Naive thymus-derived CD4-positive, alpha-beta T cell (primary cell): Measurements from ENCODE around the gene LRRC45. TPM values are rescaled to one million over a fixed set of nuclear protein-coding genes. Genes with fewer than 3 reads are reported as not detected.
A peak's percentile ranks its signal among the peaks of the same experiment; 100 is the strongest.

Source experiments
- ATAC-seq: fragments of 150-1000 bp; cut with Tn5 transposase; 2 replicates; pipeline ENCODE4 v1.10.0; 2021; ENCODE audit warnings: mild to moderate bottlenecking, moderate library complexity
- CTCF ChIA-PET: fragments of 350-600 bp; sonication (Branson Sonifier 250); formaldehyde crosslinking; loops from one replicate; lab custom pipeline; 2021; ENCODE audit warnings: antibody characterized with exemption; lab: Charles Lee
- POLR2A ChIA-PET: fragments of 350-600 bp; sonication (Branson Sonifier 250); formaldehyde crosslinking; loops from one replicate; lab custom pipeline; 2021; ENCODE audit warnings: antibody characterized with exemption, inconsistent platforms; lab: Charles Lee
- DNase-seq, 9 donors: peaks; one replicate each; pipeline versions ENCODE4 v3.0.0 to v3.0.0-alpha.2; 2020 to 2022; ENCODE audit warnings: mixed read lengths in 1 of 9
- H3K27ac ChIP-seq: one replicate; pipeline ENCODE4 v1.7.0; 2013; ENCODE audit warnings: mild to moderate bottlenecking, low read depth, low read length, moderate library complexity
- H3K27me3 ChIP-seq, 2 donors: one replicate each; pipeline ENCODE4 v1.7.0; 2013; ENCODE audit warnings: low read length in 2 of 2, mild to moderate bottlenecking in 2 of 2, moderate library complexity in 2 of 2; ENCODE audit not compliant: control insufficient read depth in 2 of 2, insufficient read depth in 2 of 2
- H3K36me3 ChIP-seq, 3 experiments: 1 replicate in 2 of 3; 2 replicates in 1 of 3; pipeline ENCODE4 v1.7.0; 2013; ENCODE audit warnings: low read length in 3 of 3, mild to moderate bottlenecking in 3 of 3, moderate library complexity in 1 of 3; ENCODE audit not compliant: insufficient read depth in 3 of 3, control insufficient read depth in 2 of 3
- H3K4me1 ChIP-seq, 2 donors: one replicate each; pipeline ENCODE4 v1.7.0; 2013; ENCODE audit warnings: low read length in 2 of 2, mild to moderate bottlenecking in 2 of 2, moderate library complexity in 1 of 2; ENCODE audit not compliant: control insufficient read depth in 2 of 2, insufficient read depth in 2 of 2
- H3K4me3 ChIP-seq: 2 replicates; pipeline ENCODE4 v1.7.0; 2013; ENCODE audit warnings: mild to moderate bottlenecking, low read length
- H3K9me3 ChIP-seq, 3 experiments: 1 replicate in 2 of 3; 2 replicates in 1 of 3; pipeline ENCODE4 v1.7.0; 2013; ENCODE audit warnings: low read length in 3 of 3; ENCODE audit not compliant: control insufficient read depth in 2 of 3
- H3K27ac Mint-ChIP-seq, 9 donors: one replicate each; pipeline ENCODE4 v1.8.0; 2020 to 2022; ENCODE audit warnings: mixed read lengths in 9 of 9, mild to moderate bottlenecking in 8 of 9, moderate library complexity in 5 of 9, inconsistent platforms in 2 of 9
- H3K27me3 Mint-ChIP-seq, 5 donors: one replicate each; pipeline ENCODE4 v1.8.0; 2021 to 2022; ENCODE audit warnings: mixed read lengths in 5 of 5, mild to moderate bottlenecking in 1 of 5
- H3K36me3 Mint-ChIP-seq, 5 donors: one replicate each; pipeline ENCODE4 v1.8.0; 2020 to 2022; ENCODE audit warnings: mixed read lengths in 5 of 5, mild to moderate bottlenecking in 3 of 5, inconsistent platforms in 1 of 5
- H3K4me1 Mint-ChIP-seq, 7 donors: one replicate each; pipeline ENCODE4 v1.8.0; 2020 to 2022; ENCODE audit warnings: mixed read lengths in 7 of 7, mild to moderate bottlenecking in 3 of 7, inconsistent platforms in 1 of 7
- H3K4me3 Mint-ChIP-seq, 10 donors: one replicate each; pipeline ENCODE4 v1.8.0; 2020 to 2022; ENCODE audit warnings: mild to moderate bottlenecking in 10 of 10, mixed read lengths in 10 of 10, moderate library complexity in 6 of 10, inconsistent platforms in 2 of 10
- H3K9me3 Mint-ChIP-seq, 11 donors: one replicate each; pipeline ENCODE4 v1.8.0; 2020 to 2022; ENCODE audit warnings: mixed read lengths in 11 of 11, mild to moderate bottlenecking in 4 of 11, inconsistent platforms in 1 of 11, moderate library complexity in 1 of 11
- intact Hi-C, 2 donors: fragments of 100-400 bp; cut with micrococcal nuclease; formaldehyde crosslinking; loops; one replicate each; pipeline ENCODE4 v1.15.1; 2023
- polyA plus RNA-seq, 2 donors: library from polyadenylated mRNA; unstranded; fragments of 300-500 nt; fragmentation: Illumina TruSeq; gene quantifications; one replicate each; pipeline ENCODE4 v1.2.3, GENCODE V29; 2021
- total RNA-seq, 6 experiments: library from RNA in 5 of 6; stranded (reverse) in 5 of 6; gene quantifications; 1 replicate in 5 of 6; 2 replicates in 1 of 6; pipeline ENCODE4 v1.2.3 and lab custom pipeline; 2021 to 2026

LRRC45 gene
- total and polyA plus RNA-seq, 7 experiments from 2014 or later = 4.1 to 39.1 (median 12.0) TPM

DNA sequence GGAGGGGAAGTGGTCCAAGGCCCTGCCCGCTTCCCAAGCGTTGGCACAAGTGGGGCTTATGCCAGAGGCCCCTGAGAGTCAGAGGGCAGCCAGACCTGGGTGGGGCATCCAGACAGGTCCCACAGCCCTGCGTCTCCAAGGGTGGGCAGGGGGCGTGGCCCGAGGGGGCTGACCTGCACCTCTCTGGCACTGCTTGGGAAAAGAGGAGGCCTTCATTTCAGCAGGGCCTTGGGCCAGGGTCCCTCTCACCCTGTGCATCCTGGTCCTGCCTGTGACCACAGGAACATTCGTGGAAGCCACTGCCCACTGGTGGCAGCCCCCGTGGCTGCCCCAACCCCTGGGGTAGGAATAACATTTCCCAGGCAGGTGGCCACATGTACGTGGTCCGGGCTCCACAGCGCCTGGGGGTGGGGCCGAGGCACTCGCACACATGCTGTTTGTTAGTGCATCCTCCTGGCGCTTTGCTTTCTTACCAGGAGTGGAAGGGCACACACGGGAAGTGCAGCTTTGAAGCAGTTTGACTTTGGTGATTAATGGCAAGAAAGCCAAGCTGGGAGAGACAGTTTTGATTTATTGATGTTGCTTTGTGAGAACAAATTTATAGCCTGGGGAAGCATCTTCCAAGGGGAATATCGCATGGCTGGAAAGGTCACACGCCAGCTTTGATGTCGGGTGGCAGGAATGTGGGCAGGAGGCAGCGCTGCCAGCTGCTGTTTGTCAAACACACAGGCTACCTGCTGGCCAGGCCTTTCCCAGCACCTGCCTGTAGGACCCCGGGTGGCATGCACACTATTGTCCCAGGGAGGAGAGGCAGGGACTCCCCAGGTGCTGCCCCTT lies 4.7 kb upstream of the LRRC45 start:
- H3K36me3 Mint-ChIP-seq = no peaks in the 10 kb centered on the region
- H3K27me3 Mint-ChIP-seq = no peaks in the 10 kb centered on the region
- H3K27ac Mint-ChIP-seq = peak overlapping the region in 1 of 9 donors; percentile 36
- Histone ChIP-seq H3K36me3 (peaks cover 0 to 25% (median 0%) of the 10 kb centered on the region in 3 experiments), H3K27ac (no peak overlapping the region), H3K9me3 (no peaks in the 10 kb centered on the region), H3K4me3 (no peak overlapping the region), H3K27me3 (no peaks in the 10 kb centered on the region), H3K4me1 (peaks cover 9 to 23% of the 10 kb centered on the region in 2 donors)
- no peak for ATAC-seq
- ChIA-PET CTCF (interaction anchor here (0.5 to 6.1 kb wide), 4 partner anchors 38 to 134 kb away, joined by 3 to 122 read pairs (median 5); partner anchors contain the start of gene NOTUM), POLR2A (no interaction called here)
- no peak overlapping the region for H3K4me3 Mint-ChIP-seq
- H3K4me1 Mint-ChIP-seq = peaks cover 0 to 20% (median 15%) of the 10 kb centered on the region in 7 donors
- intact Hi-C loops = no loop called here
- DNase-seq = no peak
- H3K9me3 Mint-ChIP-seq = no peaks in the 10 kb centered on the region

DNA sequence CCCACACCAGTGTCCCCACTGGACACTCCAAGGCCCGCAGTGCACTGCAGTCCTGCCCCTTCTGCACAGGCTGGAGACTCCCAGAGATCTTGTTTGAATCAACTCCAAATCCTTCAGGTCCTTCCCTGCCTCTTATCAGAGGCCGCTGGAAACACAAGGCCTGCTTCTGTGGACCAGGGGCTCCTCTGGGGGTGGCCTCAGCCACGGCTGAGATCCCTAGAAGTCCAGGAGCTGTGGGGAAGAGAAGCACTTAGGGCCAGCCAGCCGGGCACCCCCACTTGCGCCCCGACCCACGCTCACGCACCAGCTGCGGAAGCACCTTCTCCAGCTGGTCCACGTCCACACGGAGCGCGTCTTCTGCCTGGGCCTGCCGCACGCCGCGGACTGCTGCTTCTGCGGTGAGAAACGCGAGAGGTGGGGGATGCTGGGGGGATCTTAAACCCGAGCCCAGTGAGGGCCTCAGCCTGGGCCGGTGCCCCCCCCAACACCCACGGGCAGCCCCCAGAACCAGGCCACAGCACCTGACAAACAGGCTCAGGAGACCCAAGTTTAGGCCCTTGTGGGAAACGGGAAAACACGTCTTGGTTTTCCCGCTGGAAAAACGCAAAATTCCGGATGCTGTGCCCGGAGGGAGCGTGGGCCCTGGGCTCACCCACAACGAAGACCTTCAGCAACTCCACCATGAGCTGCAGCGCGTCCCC lies 4.0 kb upstream of the LRRC45 start:
- Histone ChIP-seq H3K4me3 (no peak overlapping the region), H3K4me1 (peaks cover 13 to 27% of the 10 kb centered on the region in 2 donors), H3K27ac (no peak overlapping the region), H3K27me3 (no peaks in the 10 kb centered on the region), H3K9me3 (no peaks in the 10 kb centered on the region), H3K36me3 (peaks cover 0 to 25% (median 0%) of the 10 kb centered on the region in 3 experiments)
- Mint-ChIP-seq H3K27me3 (no peaks in the 10 kb centered on the region), H3K36me3 (no peaks in the 10 kb centered on the region), H3K4me3 (no peak overlapping the region), H3K9me3 (no peaks in the 10 kb centered on the region), H3K27ac (no peak overlapping the region), H3K4me1 (peaks cover 0 to 26% (median 20%) of the 10 kb centered on the region in 7 donors)
- CTCF ChIA-PET = interaction anchor here (0.5 to 6.1 kb wide), 9 partner anchors 10 to 135 kb away, joined by 3 to 122 read pairs (median 4); partner anchors contain the start of gene NOTUM
- intact Hi-C loops = no loop called here
- POLR2A ChIA-PET = interaction anchor here (4.6 kb wide), 1 partner anchor 58 kb away, joined by 29 read pairs; the partner anchor contains the start of gene NOTUM
- ATAC-seq = no peak
- DNase-seq = no peak

DNA sequence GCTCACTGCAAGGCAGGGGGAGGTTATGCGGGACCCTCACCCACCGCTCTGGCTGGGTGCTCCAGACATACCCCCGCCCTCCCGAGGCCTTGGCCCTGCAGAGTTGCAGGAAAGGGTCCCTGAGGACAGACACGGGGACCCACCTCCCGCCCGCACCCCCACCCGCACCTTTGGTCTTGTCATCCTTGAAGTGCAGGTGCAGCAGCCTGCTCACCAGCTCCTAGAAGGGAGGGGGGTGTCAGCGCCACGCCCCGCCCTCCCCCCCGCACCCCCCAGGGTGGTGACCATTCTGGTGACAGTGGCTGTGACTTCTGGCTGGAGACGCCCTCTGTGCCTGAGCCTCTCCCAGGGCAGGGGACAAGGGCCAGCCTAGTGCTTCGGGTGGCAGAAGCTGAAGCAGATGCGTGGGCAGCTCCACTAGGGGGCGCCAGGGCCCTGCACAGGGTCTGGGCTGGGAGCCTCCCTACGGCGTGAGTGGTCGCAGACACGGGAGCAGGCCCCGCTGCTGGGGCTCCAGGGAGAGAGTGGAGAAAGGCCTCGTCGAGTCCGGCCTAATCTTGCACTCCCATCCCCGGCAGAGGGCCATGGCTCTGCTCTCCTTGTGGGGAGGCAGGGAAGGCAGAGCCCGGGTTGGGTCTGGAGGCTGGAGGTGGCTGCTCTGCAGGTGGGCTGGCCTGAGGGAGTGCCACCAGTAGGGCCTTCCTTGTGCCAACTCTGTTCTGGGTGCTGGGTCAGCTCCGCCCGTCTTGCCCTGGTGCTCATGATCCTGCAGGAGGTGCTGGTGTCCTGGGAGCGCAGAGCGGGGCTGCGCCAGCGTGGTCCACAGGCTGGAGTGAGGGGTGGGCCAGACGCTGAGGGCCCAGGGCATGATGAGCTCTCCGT lies 3.2 kb upstream of the LRRC45 start:
- Mint-ChIP-seq H3K36me3 (no peaks in the 10 kb centered on the region), H3K4me3 (peak overlapping the region in 3 of 10 donors; percentile 54 to 82 (median 56)), H3K27ac (no peak overlapping the region), H3K27me3 (no peaks in the 10 kb centered on the region), H3K4me1 (peaks cover 0 to 28% (median 22%) of the 10 kb centered on the region in 7 donors), H3K9me3 (no peaks in the 10 kb centered on the region)
- H3K4me3 ChIP-seq = no peak overlapping the region
- DNase-seq (peak in 8 of 9 donors; percentile 37 to 78 (median 53)), ATAC-seq (no peak)
- peaks cover 0 to 25% (median 0%) of the 10 kb centered on the region in 3 experiments for H3K36me3 ChIP-seq
- peaks cover 16 to 29% of the 10 kb centered on the region in 2 donors for H3K4me1 ChIP-seq
- no peaks in the 10 kb centered on the region for H3K9me3 ChIP-seq
- intact Hi-C loops = loop anchor here (5.0 kb wide), 4 partner anchors 108 to 397 kb away; partner anchors contain the start of genes MCRIP1 (in 2 of the 2), HEXD (in 1 of the 2), OGFOD3 (in 1 of the 2) and PCYT2 (in 1 of the 2)
- CTCF ChIA-PET = interaction anchor here (0.9 to 6.1 kb wide), 9 partner anchors 9 to 86 kb away, joined by 3 to 122 read pairs (median 5); partner anchors contain the start of gene NOTUM
- POLR2A ChIA-PET = interaction anchor here (0.6 to 4.6 kb wide), 3 partner anchors 52 to 313 kb away, joined by 3 to 29 read pairs (median 15); partner anchors contain the start of genes NOTUM and SECTM1
- no peaks in the 10 kb centered on the region for H3K27me3 ChIP-seq
- H3K27ac ChIP-seq = no peak overlapping the region

DNA sequence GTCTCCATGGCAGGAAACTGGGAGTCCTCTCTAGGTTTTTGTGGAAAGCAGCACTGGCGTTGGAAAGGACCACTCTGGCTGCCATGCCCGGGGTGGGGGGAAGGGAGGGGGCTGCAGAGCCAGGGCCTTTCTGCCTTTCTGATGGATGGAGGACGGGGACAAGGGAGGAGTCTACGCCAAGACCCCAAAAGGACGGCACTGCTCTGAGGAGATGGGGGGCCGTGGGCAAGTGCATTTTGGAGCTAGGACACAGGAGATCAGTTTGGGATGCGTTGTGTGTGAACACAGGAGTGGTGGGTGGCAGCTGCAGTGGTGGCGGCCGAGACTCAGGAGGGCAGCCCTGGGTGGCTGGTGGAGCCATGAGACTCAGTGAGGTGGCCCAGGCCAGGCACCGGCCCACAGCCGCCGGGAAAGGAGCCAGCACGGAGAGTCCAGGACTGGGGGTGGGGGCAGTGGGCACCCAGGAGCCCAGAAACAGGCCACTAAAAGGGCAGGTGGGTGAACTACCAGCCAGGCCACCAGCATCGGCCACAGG lies 2.5 kb upstream of the LRRC45 start:
- DNase-seq (no peak), ATAC-seq (no peak)
- Mint-ChIP-seq H3K27ac (no peak overlapping the region), H3K36me3 (no peaks in the 10 kb centered on the region), H3K27me3 (no peaks in the 10 kb centered on the region), H3K9me3 (no peaks in the 10 kb centered on the region), H3K4me1 (peaks cover 0 to 28% (median 22%) of the 10 kb centered on the region in 7 donors), H3K4me3 (peak overlapping the region in 6 of 10 donors; percentile 7 to 87 (median 84))
- Histone ChIP-seq H3K27me3 (no peaks in the 10 kb centered on the region), H3K9me3 (no peaks in the 10 kb centered on the region), H3K27ac (no peak overlapping the region), H3K36me3 (peaks cover 0 to 25% (median 0%) of the 10 kb centered on the region in 3 experiments), H3K4me3 (no peak overlapping the region), H3K4me1 (peaks cover 16 to 29% of the 10 kb centered on the region in 2 donors)
- ChIA-PET CTCF (interaction anchor here (1.2 to 6.1 kb wide), 9 partner anchors 9 to 86 kb away, joined by 3 to 122 read pairs (median 7); partner anchors contain the start of gene NOTUM), POLR2A (interaction anchor here (0.6 to 4.6 kb wide), 5 partner anchors 17 to 313 kb away, joined by 3 to 29 read pairs (median 6); partner anchors contain the start of genes DCXR, NOTUM and SECTM1)
- intact Hi-C loops = loop anchor here (1.0 to 5.0 kb wide), 5 partner anchors 61 to 397 kb away; partner anchors contain the start of genes MCRIP1 (in 2 of the 2), HEXD (in 1 of the 2), OGFOD3 (in 1 of the 2) and PCYT2 (in 1 of the 2)

- Mint-ChIP-seq H3K36me3 (peaks cover 0 to 2% (median 0%) of the 10 kb centered on the region in 5 donors), H3K27ac (peak overlapping the region in 5 of 9 donors; percentile 64 to 78 (median 72)), H3K9me3 (no peaks in the 10 kb centered on the region), H3K4me3 (peak overlapping the region; percentile 80 to 91 (median 84)), H3K4me1 (peaks cover 0 to 28% (median 22%) of the 10 kb centered on the region in 7 donors), H3K27me3 (no peaks in the 10 kb centered on the region)
- ATAC-seq (no peak), DNase-seq (peak in 7 of 9 donors; percentile 53 to 62 (median 57))
- peak overlapping the region; percentile 71 for H3K4me3 ChIP-seq
- peaks cover 0 to 25% (median 0%) of the 10 kb centered on the region in 3 experiments for H3K36me3 ChIP-seq
- peak overlapping the region; percentile 65 for H3K27ac ChIP-seq
- H3K9me3 ChIP-seq = no peaks in the 10 kb centered on the region
- intact Hi-C loops = loop anchor here (1.0 to 5.0 kb wide), 5 partner anchors 62 to 396 kb away; partner anchors contain the start of genes MCRIP1 (in 2 of the 2), HEXD (in 1 of the 2), OGFOD3 (in 1 of the 2) and PCYT2 (in 1 of the 2)
- H3K27me3 ChIP-seq = no peaks in the 10 kb centered on the region
- peaks cover 16 to 29% of the 10 kb centered on the region in 2 donors for H3K4me1 ChIP-seq
- POLR2A ChIA-PET = interaction anchor here (1.7 to 4.6 kb wide), 4 partner anchors 17 to 66 kb away, joined by 6 to 29 read pairs (median 10); partner anchors contain the start of genes DCXR and NOTUM
- CTCF ChIA-PET = interaction anchor here (1.4 to 6.1 kb wide), 6 partner anchors 38 to 85 kb away, joined by 3 to 122 read pairs (median 8); partner anchors contain the start of gene NOTUM
Observed at GRCh38 chr17:82021107-82021899, 1.8 kb upstream of the LRRC45 start.
